ENCODE data around the gene GSTA2.
"Not testable (repeated sequence)": the region's sequence is repeated elsewhere in the genome, so short reads cannot be mapped to it uniquely, and the experiment has no call there.

Gene GSTA2

GRCh38 chr6:52763322-52763916 is at the start of gene GSTA2:
TSS of gene GSTA2 (minus strand) at chr6:52763475. CDS start at chr6:52757947, 5,528 bp downstream.
- DNase-seq: not testable (repeated sequence)

- DNase-seq: not testable (repeated sequence)
Observed at GRCh38 chr6:52809777-52810176, 46.5 kb upstream of the GSTA2 start.

GRCh38 chr6:52808660-52809059 is 45.4 kb upstream of the GSTA2 start:
- no peak for DNase-seq

- not testable (repeated sequence) for DNase-seq
Observed at GRCh38 chr6:52803668-52804255, 40.5 kb upstream of the GSTA2 start, which contains the start of gene GSTA1. TSS of gene GSTA1 (minus strand) at chr6:52803816. CDS start at chr6:52799267, 4,549 bp downstream.

GRCh38 chr6:52802806-52803205 is 39.5 kb upstream of the GSTA2 start:
- no peak for DNase-seq

- no peak for DNase-seq
Observed at GRCh38 chr6:52801188-52801841, 38.0 kb upstream of the GSTA2 start.

- DNase-seq: not testable (repeated sequence)
Observed at GRCh38 chr6:52799272-52799671, 36.0 kb upstream of the GSTA2 start.

- DNase-seq: not testable (repeated sequence)
Observed at GRCh38 chr6:52794366-52794765, 31.1 kb upstream of the GSTA2 start.

GRCh38 chr6:52790861-52791260 is 27.6 kb upstream of the GSTA2 start:
- DNase-seq: no peak

- not testable (repeated sequence) for DNase-seq
Observed at GRCh38 chr6:52789658-52790057, 26.4 kb upstream of the GSTA2 start.

GRCh38 chr6:52788478-52788877 is 25.2 kb upstream of the GSTA2 start:
- no peak for DNase-seq

- no peak for DNase-seq
Observed at GRCh38 chr6:52787917-52788316, 24.6 kb upstream of the GSTA2 start.

GRCh38 chr6:52786249-52786956 is 23.1 kb upstream of the GSTA2 start:
- no peak for DNase-seq

GRCh38 chr6:52782696-52783274 is 19.5 kb upstream of the GSTA2 start:
- DNase-seq: not testable (repeated sequence)

GRCh38 chr6:52782209-52782608 is 18.9 kb upstream of the GSTA2 start:
- not testable (repeated sequence) for DNase-seq

GRCh38 chr6:52779237-52779636 is 16.0 kb upstream of the GSTA2 start:
- no peak for DNase-seq

- DNase-seq: not testable (repeated sequence)
Observed at GRCh38 chr6:52776711-52777351, 13.6 kb upstream of the GSTA2 start.

GRCh38 chr6:52769399-52769798 is 6.1 kb upstream of the GSTA2 start:
- DNase-seq: not testable (repeated sequence)

- DNase-seq: not testable (repeated sequence)
Observed at GRCh38 chr6:52767658-52768057, 4.4 kb upstream of the GSTA2 start.

- not testable (repeated sequence) for DNase-seq
Observed at GRCh38 chr6:52761673-52762491, 1.4 kb downstream of the GSTA2 start.

GRCh38 chr6:52760105-52760765 is 3.0 kb downstream of the GSTA2 start:
- no peak for DNase-seq

All from NCI-H1105 (cell line).